HG03060 (cell line): ENCODE data around the gene SLC9A6.
"Not testable (repeated sequence)": the region's sequence is repeated elsewhere in the genome, so short reads cannot be mapped to it uniquely, and the experiment has no call there.

Experiments used
- ATAC-seq: cut with Tn5 transposase; IDR thresholded peaks from one replicate; pipeline ENCODE4 v1.9.1; 2021; ENCODE audit warnings: low read depth, moderate number of reproducible peaks; ENCODE audit not compliant: unreplicated experiment

The SLC9A6 gene

GRCh38 chrX:136059350-136059749 is 74.1 kb downstream of the SLC9A6 start:
- no peak for ATAC-seq

GRCh38 chrX:136061286-136061685 is 76.1 kb downstream of the SLC9A6 start:
- no peak for ATAC-seq

GRCh38 chrX:136061696-136062095 is 76.5 kb downstream of the SLC9A6 start:
- ATAC-seq, result no peak

GRCh38 chrX:136063340-136064079 is 78.3 kb downstream of the SLC9A6 start:
- no peak for ATAC-seq

GRCh38 chrX:136064661-136065043 is 79.4 kb downstream of the SLC9A6 start:
- no peak for ATAC-seq

GRCh38 chrX:136065044-136065671 is 79.9 kb downstream of the SLC9A6 start:
- ATAC-seq, result no peak

GRCh38 chrX:136067097-136067496 is 81.9 kb downstream of the SLC9A6 start:
- no peak for ATAC-seq

- ATAC-seq, result no peak
Measured at GRCh38 chrX:136067966-136068365, 82.7 kb downstream of the SLC9A6 start.

GRCh38 chrX:136076942-136077341 is 91.7 kb downstream of the SLC9A6 start:
- ATAC-seq, result no peak

- ATAC-seq, result no peak
Measured at GRCh38 chrX:136080766-136081165, 95.5 kb downstream of the SLC9A6 start.

GRCh38 chrX:136086521-136086920 is 101.3 kb downstream of the SLC9A6 start:
- ATAC-seq, result no peak

- ATAC-seq, result not testable (repeated sequence)
Measured at GRCh38 chrX:136091898-136092297, 106.7 kb downstream of the SLC9A6 start.

- ATAC-seq, result no peak
Measured at GRCh38 chrX:136094962-136095361, 109.7 kb downstream of the SLC9A6 start.
